ENCODE results near the gene NUP58.
"Not testable (repeated sequence)": the region's sequence is repeated elsewhere in the genome, so short reads cannot be mapped to it uniquely, and the experiment has no call there.

NUP58 gene

GRCh38 chr13:25306671-25307464 is 5.4 kb downstream of the NUP58 start:
- no peak for DNase-seq

GRCh38 chr13:25310891-25311290 is 9.5 kb downstream of the NUP58 start:
- no peak for DNase-seq

GRCh38 chr13:25318946-25319345 is 17.5 kb downstream of the NUP58 start:
- DNase-seq, result not testable (repeated sequence)

- no peak for DNase-seq
These were observed 18.3 kb downstream of the NUP58 start for GRCh38 chr13:25319771-25320170.

- no peak for DNase-seq
These were observed 22.7 kb downstream of the NUP58 start for GRCh38 chr13:25324100-25324499.

GRCh38 chr13:25329706-25330105 is 28.3 kb downstream of the NUP58 start:
- no peak for DNase-seq

- DNase-seq, result no peak
These were observed 29.1 kb downstream of the NUP58 start for GRCh38 chr13:25330541-25330940.

GRCh38 chr13:25335856-25336255 is 34.4 kb downstream of the NUP58 start:
- no peak for DNase-seq

GRCh38 chr13:25345576-25345975 is 44.2 kb downstream of the NUP58 start:
- no peak for DNase-seq

- DNase-seq, result no peak
These were observed 45.7 kb downstream of the NUP58 start for GRCh38 chr13:25347151-25347550.

GRCh38 chr13:25351404-25351803 is 50.0 kb downstream of the NUP58 start:
- no peak for DNase-seq

GRCh38 chr13:25352230-25352629 is 50.8 kb downstream of the NUP58 start:
- DNase-seq, result no peak

GRCh38 chr13:25352806-25353205 is 51.4 kb downstream of the NUP58 start:
- no peak for DNase-seq

- DNase-seq, result no peak
These were observed 51.9 kb downstream of the NUP58 start for GRCh38 chr13:25353344-25353743.

- no peak for DNase-seq
These were observed 53.0 kb downstream of the NUP58 start for GRCh38 chr13:25354377-25354776.

GRCh38 chr13:25360443-25360842 is 59.0 kb downstream of the NUP58 start:
- not testable (repeated sequence) for DNase-seq

- DNase-seq, result no peak
These were observed 64.4 kb downstream of the NUP58 start for GRCh38 chr13:25365720-25366235.

- DNase-seq, result no peak
These were observed 69.9 kb downstream of the NUP58 start for GRCh38 chr13:25371158-25371874.

GRCh38 chr13:25371875-25372283 is 70.5 kb downstream of the NUP58 start, which contains the start of gene ATP8A2:
Gene ATP8A2, plus strand, starts transcription at chr13:25371974. Its CDS starts 239 bp downstream, at chr13:25372213.
- no peak for DNase-seq

- no peak for DNase-seq
These were observed 71.1 kb downstream of the NUP58 start for GRCh38 chr13:25372284-25373081.

- DNase-seq, result peak; percentile 33
These were observed 74.4 kb downstream of the NUP58 start for GRCh38 chr13:25375727-25376358.

- DNase-seq, result no peak
These were observed 76.0 kb downstream of the NUP58 start for GRCh38 chr13:25377244-25377962.
